OCI-LY3 (cell line): ENCODE results near the gene UGDH.

Experiments used
- EZH2phosphoT487 ChIP-seq: fragments of 200-600 bp; shearing (Covaris generic); IDR thresholded peaks from 2 replicates; pipeline ENCODE4 v1.6.1; 2018; ENCODE audit warnings: antibody characterized with exemption, mixed run types, low read depth
- TF ChIP-seq, protein P1 (sequence below): fragments of 200-600, 300-600 bp; sonication (generic); IDR thresholded peaks from 2 replicates; pipeline ENCODE4 v1.5.1; 2014; ENCODE audit warnings: antibody characterized with exemption, low read length, low read depth

DNA sequence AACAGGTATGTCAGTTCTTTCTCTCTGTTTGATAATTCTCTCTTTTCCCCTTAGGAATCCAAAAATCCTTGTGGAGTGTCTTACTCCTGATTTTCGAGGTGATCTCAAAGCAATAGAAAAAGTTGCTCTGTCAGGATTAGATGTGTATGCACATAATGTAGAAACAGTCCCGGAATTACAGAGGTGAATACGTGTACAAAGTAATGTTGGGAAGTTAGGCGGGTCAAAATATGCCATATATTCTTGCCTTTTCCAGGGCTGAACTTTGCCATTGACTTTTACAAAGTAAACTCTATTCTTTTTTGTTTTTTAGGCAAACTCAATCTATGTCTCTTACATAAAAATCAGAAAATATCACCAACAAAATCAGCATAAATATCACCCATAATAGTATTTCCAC lies 59.8 kb downstream of the UGDH start:
- TF ChIP-seq, protein P1, sequence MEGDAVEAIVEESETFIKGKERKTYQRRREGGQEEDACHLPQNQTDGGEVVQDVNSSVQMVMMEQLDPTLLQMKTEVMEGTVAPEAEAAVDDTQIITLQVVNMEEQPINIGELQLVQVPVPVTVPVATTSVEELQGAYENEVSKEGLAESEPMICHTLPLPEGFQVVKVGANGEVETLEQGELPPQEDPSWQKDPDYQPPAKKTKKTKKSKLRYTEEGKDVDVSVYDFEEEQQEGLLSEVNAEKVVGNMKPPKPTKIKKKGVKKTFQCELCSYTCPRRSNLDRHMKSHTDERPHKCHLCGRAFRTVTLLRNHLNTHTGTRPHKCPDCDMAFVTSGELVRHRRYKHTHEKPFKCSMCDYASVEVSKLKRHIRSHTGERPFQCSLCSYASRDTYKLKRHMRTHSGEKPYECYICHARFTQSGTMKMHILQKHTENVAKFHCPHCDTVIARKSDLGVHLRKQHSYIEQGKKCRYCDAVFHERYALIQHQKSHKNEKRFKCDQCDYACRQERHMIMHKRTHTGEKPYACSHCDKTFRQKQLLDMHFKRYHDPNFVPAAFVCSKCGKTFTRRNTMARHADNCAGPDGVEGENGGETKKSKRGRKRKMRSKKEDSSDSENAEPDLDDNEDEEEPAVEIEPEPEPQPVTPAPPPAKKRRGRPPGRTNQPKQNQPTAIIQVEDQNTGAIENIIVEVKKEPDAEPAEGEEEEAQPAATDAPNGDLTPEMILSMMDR = no peak
- no peak for TF ChIP-seq EZH2phosphoT487
